Right lobe of liver (tissue), 6 donors: ENCODE data around the gene GIMD1. TPM values are rescaled to one million over a fixed set of nuclear protein-coding genes. Genes with fewer than 3 reads are reported as not detected.

Experiments used
- ATAC-seq, 4 donors: fragments of 200-7000 bp; cut with Tn5 transposase; one replicate each; pipeline ENCODE4 v1.9.1; 2020; ENCODE audit warnings: mild to moderate bottlenecking in 4 of 4, moderate library complexity in 4 of 4
- DNase-seq, 3 donors: peaks; one replicate each; pipeline ENCODE4 v3.0.0-alpha.2; 2020
- H3K27ac ChIP-seq, 3 donors: fragments of 200-600 bp; one replicate each; pipeline ENCODE4 v1.8.0; 2022
- H3K27me3 ChIP-seq, 2 donors: fragments of 200-600 bp; one replicate each; pipeline ENCODE4 v1.8.0; 2022
- H3K36me3 ChIP-seq, 4 donors: fragments of 200-600 bp; sonication (generic) in 1 of 4; one replicate each; pipeline versions ENCODE4 v1.5.1 to v1.8.0; 2017 to 2022; ENCODE audit warnings: control low read depth in 1 of 4
- H3K4me1 ChIP-seq, 4 donors: fragments of 200-600 bp; sonication (generic) in 1 of 4; one replicate each; pipeline versions ENCODE4 v1.5.1 to v1.8.0; 2017 to 2022; ENCODE audit warnings: control low read depth in 1 of 4
- H3K4me3 ChIP-seq, 3 donors: fragments of 200-600 bp; one replicate each; pipeline ENCODE4 v1.8.0; 2022
- H3K9me3 ChIP-seq, 4 donors: fragments of 200-600 bp; sonication (generic) in 1 of 4; one replicate each; pipeline versions ENCODE4 v1.5.1 to v1.8.0; 2017 to 2022; ENCODE audit warnings: control low read depth in 1 of 4
- POLR2A ChIP-seq: fragments of 450-650 bp; IDR thresholded peaks from one replicate; pipeline ENCODE4 v1.6.1; 2017; ENCODE audit warnings: antibody characterized with exemption, mild to moderate bottlenecking
- WGBS: methylation state at CpG from one replicate; pipeline ENCODE4 v1.1.6; 2018; ENCODE audit warnings: low coverage, low lambda C conversion rate; ENCODE audit not compliant: insufficient coverage; ENCODE audit errors: missing lambda C conversion rate; 5-methylcytosine and 5-hydroxymethylcytosine counted together
- intact Hi-C, 2 donors: fragments of 100-400 bp; cut with DNase I; formaldehyde crosslinking; loops; one replicate each; pipeline versions ENCODE4 v1.11.2 to v1.14.1; 2022
- total RNA-seq, 6 experiments: library from RNA; depleted of rRNA in 2 of 6; stranded (reverse); fragments of >200 nt in 2 of 6; fragmentation: NEBNext Ultra II Directional in 3 of 6; extraction: Animal tissue kit (Norgen Biotek cat#: 25700) in 3 of 6; gene quantifications; one replicate each; pipeline versions ENCODE4 v1.1.0 to v1.2.4, GENCODE V29; 2016 to 2023
- TF ChIP-seq, protein P1 (sequence below), 4 donors: fragments of 200-600 bp in 3 of 4; fragments of 450-650 bp in 1 of 4; IDR thresholded peaks; one replicate each; pipeline versions ENCODE4 v1.5.1 to v1.8.0; 2016 to 2022; ENCODE audit warnings: antibody characterized with exemption in 4 of 4, mild to moderate bottlenecking in 2 of 4
- donor health status: DM: no; HTN: yes; CAD: no.
- donor health status: DM: no; HTN: no; CAD: no.
- donor health status: DM: no; HTN: no; CAD: no.
- donor health status: DM: no; HTN: yes; CAD: no.
- donor health status: DM: no; HTN: yes; CAD: no.

GIMD1 gene
- total RNA-seq, 6 experiments from 2014 or later = not detected

DNA sequence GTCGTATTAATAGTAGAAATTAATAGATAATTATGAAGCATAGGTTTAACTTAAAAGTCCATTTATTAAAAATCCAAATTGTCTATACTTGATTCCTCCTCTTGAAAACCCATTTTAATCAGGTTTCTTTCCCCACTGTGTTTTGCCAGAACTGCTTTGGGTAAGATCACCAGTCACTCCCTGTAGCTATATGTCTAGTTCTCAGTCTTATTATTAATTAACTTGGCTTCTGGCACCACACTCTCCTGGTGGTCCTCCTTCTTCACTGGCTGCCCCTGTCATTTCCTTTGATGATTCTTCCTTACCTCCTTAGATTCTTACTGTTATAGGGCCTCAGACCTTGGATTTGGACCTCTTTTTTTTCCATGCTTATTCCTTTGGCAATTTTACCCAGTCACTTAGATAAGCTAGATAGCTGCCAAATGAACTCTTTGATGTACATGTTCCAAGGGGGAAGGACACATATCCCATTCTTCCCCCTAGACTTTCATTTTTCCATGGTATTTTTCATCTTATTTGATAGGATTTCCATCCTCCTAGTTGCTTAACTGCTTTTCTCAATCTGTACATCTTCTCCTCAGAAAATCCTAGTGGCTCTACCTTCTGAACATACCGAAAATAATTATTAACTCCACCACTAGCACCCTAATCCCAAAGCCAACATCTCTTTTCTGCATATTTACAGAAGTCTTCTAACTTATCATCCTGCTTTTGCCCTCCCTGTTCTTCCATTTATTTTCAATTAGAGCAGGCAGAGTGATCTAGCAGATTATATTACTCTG is 24.5 kb downstream of the GIMD1 start:
- WGBS = 87% methylated on average over 2 of the region's 2 CpGs
- peaks cover 0 to 4% (median 0%) of the 10 kb centered on the region in 4 donors for H3K4me1 ChIP-seq
- H3K36me3 ChIP-seq = peaks cover 0 to 11% (median 2%) of the 10 kb centered on the region in 4 donors
- DNase-seq = no peak
- TF ChIP-seq POLR2A = no peak
- TF ChIP-seq, protein P1, sequence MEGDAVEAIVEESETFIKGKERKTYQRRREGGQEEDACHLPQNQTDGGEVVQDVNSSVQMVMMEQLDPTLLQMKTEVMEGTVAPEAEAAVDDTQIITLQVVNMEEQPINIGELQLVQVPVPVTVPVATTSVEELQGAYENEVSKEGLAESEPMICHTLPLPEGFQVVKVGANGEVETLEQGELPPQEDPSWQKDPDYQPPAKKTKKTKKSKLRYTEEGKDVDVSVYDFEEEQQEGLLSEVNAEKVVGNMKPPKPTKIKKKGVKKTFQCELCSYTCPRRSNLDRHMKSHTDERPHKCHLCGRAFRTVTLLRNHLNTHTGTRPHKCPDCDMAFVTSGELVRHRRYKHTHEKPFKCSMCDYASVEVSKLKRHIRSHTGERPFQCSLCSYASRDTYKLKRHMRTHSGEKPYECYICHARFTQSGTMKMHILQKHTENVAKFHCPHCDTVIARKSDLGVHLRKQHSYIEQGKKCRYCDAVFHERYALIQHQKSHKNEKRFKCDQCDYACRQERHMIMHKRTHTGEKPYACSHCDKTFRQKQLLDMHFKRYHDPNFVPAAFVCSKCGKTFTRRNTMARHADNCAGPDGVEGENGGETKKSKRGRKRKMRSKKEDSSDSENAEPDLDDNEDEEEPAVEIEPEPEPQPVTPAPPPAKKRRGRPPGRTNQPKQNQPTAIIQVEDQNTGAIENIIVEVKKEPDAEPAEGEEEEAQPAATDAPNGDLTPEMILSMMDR (IDR thresholded peaks at IDR 0.05) = no peak
- ATAC-seq = no peak
- no peaks in the 10 kb centered on the region for H3K9me3 ChIP-seq
- H3K4me3 ChIP-seq = no peak overlapping the region
- no peaks in the 10 kb centered on the region for H3K27me3 ChIP-seq
- intact Hi-C loops = no loop called here
- H3K27ac ChIP-seq = no peak overlapping the region

- no peak for ATAC-seq
- peaks cover 0 to 4% (median 0%) of the 10 kb centered on the region in 4 donors for H3K4me1 ChIP-seq
- WGBS = 100% methylated on average over 1 of the region's 1 CpG
- DNase-seq = no peak
- H3K9me3 ChIP-seq = no peaks in the 10 kb centered on the region
- peaks cover 5 to 22% (median 13%) of the 10 kb centered on the region in 4 donors for H3K36me3 ChIP-seq
- no peak for TF ChIP-seq POLR2A
- TF ChIP-seq, protein P1 (IDR thresholded peaks at IDR 0.05) = no peak
- intact Hi-C loops = no loop called here
- no peak overlapping the region for H3K4me3 ChIP-seq
- no peaks in the 10 kb centered on the region for H3K27me3 ChIP-seq
- no peak overlapping the region for H3K27ac ChIP-seq
These were observed 27.8 kb downstream of the GIMD1 start for GRCh38 chr4:106340774-106341173.

DNA sequence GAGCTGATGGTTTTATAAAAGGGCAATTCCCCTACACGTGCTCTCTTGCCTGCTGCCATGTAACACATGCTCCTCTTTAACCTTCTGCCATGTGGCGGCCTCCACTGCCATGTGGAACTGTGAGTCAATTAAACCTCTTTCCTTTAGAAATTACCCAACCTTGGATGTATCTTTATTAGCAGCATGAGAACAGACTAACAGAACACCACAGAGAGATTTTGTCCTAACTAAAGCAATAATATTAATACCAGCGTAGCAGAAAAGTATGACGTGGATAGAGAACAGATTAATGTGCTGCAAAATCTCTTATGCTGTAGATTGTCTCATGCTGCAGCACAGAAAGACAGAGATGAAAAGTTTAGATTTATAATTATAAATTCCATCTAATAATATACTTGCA is 29.1 kb downstream of the GIMD1 start:
- no peak for TF ChIP-seq POLR2A
- TF ChIP-seq, protein P1 (IDR thresholded peaks at IDR 0.05) = no peak
- intact Hi-C loops = no loop called here
- Histone ChIP-seq H3K27ac (no peak overlapping the region), H3K4me1 (peaks cover 0 to 4% (median 0%) of the 10 kb centered on the region in 4 donors), H3K4me3 (no peak overlapping the region), H3K27me3 (no peaks in the 10 kb centered on the region), H3K36me3 (peaks cover 10 to 22% (median 13%) of the 10 kb centered on the region in 4 donors), H3K9me3 (no peaks in the 10 kb centered on the region)
- 78% methylated on average over 4 of the region's 4 CpGs for WGBS
- DNase-seq (no peak), ATAC-seq (no peak)

DNA sequence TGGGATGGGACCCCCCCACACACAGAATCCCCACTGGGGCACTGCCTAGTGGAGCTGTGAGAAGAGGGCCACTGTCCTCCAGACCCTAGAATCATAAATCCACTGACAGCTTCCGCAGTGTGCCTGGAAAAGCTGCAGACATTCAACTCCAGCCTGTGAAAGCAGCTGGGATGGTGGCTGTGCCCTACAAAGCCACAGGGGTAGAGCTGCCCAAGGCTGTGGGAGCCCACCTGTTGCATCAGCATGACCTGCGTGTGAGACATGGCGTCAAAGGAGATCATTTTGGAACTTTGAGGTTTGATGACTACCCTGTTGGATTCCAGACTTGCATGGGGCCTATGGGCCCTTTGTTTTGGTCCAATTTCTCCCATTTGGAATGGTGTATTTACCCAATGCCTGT is 29.9 kb downstream of the GIMD1 start:
- TF ChIP-seq POLR2A = no peak
- TF ChIP-seq, protein P1 (IDR thresholded peaks at IDR 0.05) = no peak
- H3K27me3 ChIP-seq = no peaks in the 10 kb centered on the region
- intact Hi-C loops = no loop called here
- ATAC-seq (no peak), DNase-seq (no peak)
- no peak overlapping the region for H3K4me3 ChIP-seq
- peaks cover 10 to 22% (median 13%) of the 10 kb centered on the region in 4 donors for H3K36me3 ChIP-seq
- H3K27ac ChIP-seq = no peak overlapping the region
- no peaks in the 10 kb centered on the region for H3K9me3 ChIP-seq
- WGBS = 83% methylated on average over 2 of the region's 3 CpGs
- H3K4me1 ChIP-seq = no peaks in the 10 kb centered on the region
